Neutrophil (primary cell): ENCODE measurements around the gene C3orf22.
A peak's percentile ranks its signal among the peaks of the same experiment; 100 is the strongest.

Experiments used
- H3K27ac ChIP-seq: fragments of 200-600 bp; sonication (generic); 2 replicates; pipeline ENCODE4 v1.5.1; 2016; ENCODE audit warnings: mild to moderate bottlenecking, moderate library complexity
- H3K27me3 ChIP-seq: fragments of 200-600 bp; sonication (generic); 2 replicates; pipeline ENCODE4 v1.6.0; 2016; ENCODE audit warnings: mild to moderate bottlenecking
- H3K36me3 ChIP-seq: fragments of 200-600 bp; sonication (generic); 2 replicates; pipeline ENCODE4 v1.5.1; 2017
- H3K4me1 ChIP-seq, 2 experiments: fragments of 200-600 bp in 1 of 2; sonication (generic) in 1 of 2; 1 replicate in 1 of 2; 2 replicates in 1 of 2; pipeline versions ENCODE4 v1.5.1 to v1.6.1; 2013 to 2016; ENCODE audit warnings: low read depth in 1 of 2, low read length in 1 of 2, mild to moderate bottlenecking in 1 of 2, moderate library complexity in 1 of 2; ENCODE audit not compliant: control insufficient read depth in 1 of 2, insufficient read depth in 1 of 2
- H3K4me3 ChIP-seq, 2 experiments: fragments of 200-600 bp in 1 of 2; sonication (generic) in 1 of 2; 1 replicate in 1 of 2; 2 replicates in 1 of 2; pipeline ENCODE4 v1.5.1; 2013 to 2016; ENCODE audit warnings: low read depth in 1 of 2, low read length in 1 of 2, mild to moderate bottlenecking in 1 of 2, moderate library complexity in 1 of 2
- H3K9me3 ChIP-seq: fragments of 200-600 bp; sonication (generic); 2 replicates; pipeline ENCODE4 v1.5.1; 2016
- CTCF ChIP-seq: fragments of 200-600 bp; sonication (generic); IDR thresholded peaks from 2 replicates; pipeline ENCODE4 v1.5.1; 2016; ENCODE audit warnings: antibody characterized with exemption

Gene C3orf22

GRCh38 chr3:126527006-126527405 lies 31.7 kb downstream of the C3orf22 start:
- peak overlapping the region; percentile 93 for H3K27ac ChIP-seq
- no peaks in the 10 kb centered on the region for H3K36me3 ChIP-seq
- H3K27me3 ChIP-seq, result peaks cover 24% of the 10 kb centered on the region
- no peak for TF ChIP-seq CTCF
- no peak overlapping the region for H3K4me3 ChIP-seq
- H3K9me3 ChIP-seq, result no peaks in the 10 kb centered on the region
- H3K4me1 ChIP-seq, result peaks cover 83 to 95% of the 10 kb centered on the region in 2 experiments

- H3K9me3 ChIP-seq, result no peaks in the 10 kb centered on the region
- peaks cover 24% of the 10 kb centered on the region for H3K27me3 ChIP-seq
- no peak overlapping the region for H3K27ac ChIP-seq
- peaks cover 81 to 95% of the 10 kb centered on the region in 2 experiments for H3K4me1 ChIP-seq
- no peak for TF ChIP-seq CTCF
- no peak overlapping the region for H3K4me3 ChIP-seq
- H3K36me3 ChIP-seq, result no peaks in the 10 kb centered on the region
These were observed 32.1 kb downstream of the C3orf22 start for GRCh38 chr3:126526668-126527005.

- H3K27ac ChIP-seq, result no peak overlapping the region
- no peak overlapping the region for H3K4me3 ChIP-seq
- no peak for TF ChIP-seq CTCF
- H3K9me3 ChIP-seq, result no peaks in the 10 kb centered on the region
- H3K36me3 ChIP-seq, result no peaks in the 10 kb centered on the region
- H3K4me1 ChIP-seq, result peaks cover 75 to 89% of the 10 kb centered on the region in 2 experiments
- peaks cover 24% of the 10 kb centered on the region for H3K27me3 ChIP-seq
These were observed 32.7 kb downstream of the C3orf22 start for GRCh38 chr3:126525853-126526667.

GRCh38 chr3:126525091-126525852 lies 33.5 kb downstream of the C3orf22 start:
- H3K36me3 ChIP-seq, result no peaks in the 10 kb centered on the region
- no peak for TF ChIP-seq CTCF
- peak overlapping the region; percentile 74 to 82 for H3K4me3 ChIP-seq
- H3K4me1 ChIP-seq, result peaks cover 67 to 81% of the 10 kb centered on the region in 2 experiments
- peaks cover 24% of the 10 kb centered on the region for H3K27me3 ChIP-seq
- H3K9me3 ChIP-seq, result no peaks in the 10 kb centered on the region
- no peak overlapping the region for H3K27ac ChIP-seq

- TF ChIP-seq CTCF, result peak; percentile 13
- Histone ChIP-seq H3K9me3 (no peaks in the 10 kb centered on the region), H3K27me3 (peaks cover 24% of the 10 kb centered on the region), H3K36me3 (no peaks in the 10 kb centered on the region), H3K4me1 (peaks cover 59 to 74% of the 10 kb centered on the region in 2 experiments), H3K27ac (peak overlapping the region; percentile 72), H3K4me3 (peak overlapping the region; percentile 74 to 82)
These were observed 34.2 kb downstream of the C3orf22 start for GRCh38 chr3:126524429-126524988.
